GM10248 (cell line): ENCODE results near the gene MYADM.

ENCODE experiments used
- CTCF ChIA-PET: fragments of 300-600 bp; sonication (Branson Sonifier 250); formaldehyde crosslinking; extraction: SDS; loops from one replicate; lab custom pipeline; 2021; ENCODE audit warnings: antibody characterized with exemption; lab: Yijun Ruan, JAX
- POLR2A ChIA-PET: fragments of 350-650 bp; sonication (Branson Sonifier 250); formaldehyde crosslinking; extraction: SDS; loops from one replicate; lab custom pipeline; 2020; ENCODE audit warnings: antibody characterized with exemption; lab: Yijun Ruan, JAX
- DNase-seq: peaks from one replicate; pipeline ENCODE4 v3.0.0; 2012; ENCODE audit errors: extremely low spot score
- TF ChIP-seq, protein P1 (sequence below): IDR thresholded peaks from 2 replicates; pipeline ENCODE4 v1.5.1; 2012; ENCODE audit warnings: mild to moderate bottlenecking, low read depth; ENCODE audit errors: extremely low read depth, missing control alignments, control extremely low read depth

Gene MYADM

GRCh38 chr19:53879140-53880081 lies 11.7 kb downstream of the MYADM start:
- peak; percentile 86 for DNase-seq
- POLR2A ChIA-PET = no interaction called here
- TF ChIP-seq, protein P1, sequence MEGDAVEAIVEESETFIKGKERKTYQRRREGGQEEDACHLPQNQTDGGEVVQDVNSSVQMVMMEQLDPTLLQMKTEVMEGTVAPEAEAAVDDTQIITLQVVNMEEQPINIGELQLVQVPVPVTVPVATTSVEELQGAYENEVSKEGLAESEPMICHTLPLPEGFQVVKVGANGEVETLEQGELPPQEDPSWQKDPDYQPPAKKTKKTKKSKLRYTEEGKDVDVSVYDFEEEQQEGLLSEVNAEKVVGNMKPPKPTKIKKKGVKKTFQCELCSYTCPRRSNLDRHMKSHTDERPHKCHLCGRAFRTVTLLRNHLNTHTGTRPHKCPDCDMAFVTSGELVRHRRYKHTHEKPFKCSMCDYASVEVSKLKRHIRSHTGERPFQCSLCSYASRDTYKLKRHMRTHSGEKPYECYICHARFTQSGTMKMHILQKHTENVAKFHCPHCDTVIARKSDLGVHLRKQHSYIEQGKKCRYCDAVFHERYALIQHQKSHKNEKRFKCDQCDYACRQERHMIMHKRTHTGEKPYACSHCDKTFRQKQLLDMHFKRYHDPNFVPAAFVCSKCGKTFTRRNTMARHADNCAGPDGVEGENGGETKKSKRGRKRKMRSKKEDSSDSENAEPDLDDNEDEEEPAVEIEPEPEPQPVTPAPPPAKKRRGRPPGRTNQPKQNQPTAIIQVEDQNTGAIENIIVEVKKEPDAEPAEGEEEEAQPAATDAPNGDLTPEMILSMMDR = no peak
- CTCF ChIA-PET = interaction anchor here (1.6 kb wide), 1 partner anchor 26 kb away, joined by 4 read pairs; no protein-coding TSS in a partner anchor

- DNase-seq = no peak
- POLR2A ChIA-PET = no interaction called here
- TF ChIP-seq, protein P1 = no peak
- CTCF ChIA-PET = interaction anchor here (1.1 kb wide), 1 partner anchor 8 kb away, joined by 3 read pairs; no protein-coding TSS in a partner anchor
These were observed 13.2 kb downstream of the MYADM start for GRCh38 chr19:53880711-53881481.

DNA sequence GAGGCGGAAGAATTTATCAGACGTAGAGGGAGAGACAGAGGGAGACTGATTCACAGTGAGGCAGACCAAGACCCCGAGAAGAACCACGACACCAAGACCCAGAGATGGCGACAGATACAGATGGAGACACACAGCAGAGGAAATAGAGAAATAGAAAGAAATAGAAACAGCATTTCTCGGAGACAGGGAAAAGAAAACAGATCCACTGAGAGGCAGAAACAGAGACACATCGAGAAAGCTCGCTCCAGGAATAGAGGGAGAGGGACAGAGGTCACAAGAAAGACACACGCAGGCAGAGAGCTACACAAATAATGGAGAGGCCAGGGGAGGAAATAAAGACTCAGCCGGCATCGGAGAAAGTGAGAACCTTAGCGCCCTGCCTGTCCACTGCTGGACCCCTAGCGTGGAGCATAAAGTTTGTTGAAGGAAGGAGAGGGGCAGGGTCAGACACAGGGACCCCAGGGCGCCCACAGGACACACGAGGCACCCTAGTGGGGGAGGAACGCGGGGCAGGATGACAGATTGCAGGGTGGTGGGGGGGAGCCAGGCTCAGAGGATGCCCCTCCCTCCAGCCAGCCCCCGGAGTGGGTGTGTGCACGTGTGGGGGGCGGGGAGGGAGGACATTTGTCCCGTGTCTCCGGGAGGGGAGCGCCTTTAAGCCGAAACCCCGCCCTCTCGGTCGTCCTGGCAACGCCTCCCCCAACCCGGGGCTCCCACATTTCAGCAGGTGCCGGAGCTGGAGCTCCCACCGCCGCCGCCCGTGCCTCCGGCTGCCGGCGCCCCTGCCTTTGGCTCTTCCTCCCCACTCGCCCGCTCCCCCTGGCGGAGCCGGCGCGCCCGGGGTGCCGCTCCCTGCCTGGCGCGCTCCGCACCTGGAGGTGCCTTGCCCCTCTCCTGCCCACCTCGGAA lies 14.1 kb downstream of the MYADM start, which contains the start of gene PRKCG:
PRKCG (plus strand) TSS at position 716 of the 909 bp plus-strand sequence. CDS start 298 bp downstream, outside the sequence.
- TF ChIP-seq, protein P1 = peak; percentile 48
- DNase-seq = peak; percentile 54
- POLR2A ChIA-PET = interaction anchor here (0.6 kb wide), 1 partner anchor 9 kb away, joined by 3 read pairs; no protein-coding TSS in a partner anchor

GRCh38 chr19:53882391-53883050 lies 14.8 kb downstream of the MYADM start:
- no peak for DNase-seq
- POLR2A ChIA-PET = interaction anchor here (0.6 kb wide), 1 partner anchor 10 kb away, joined by 3 read pairs; no protein-coding TSS in a partner anchor
- CTCF ChIA-PET = interaction anchor here (0.8 to 1.2 kb wide), 3 partner anchors 9 to 12 kb away, joined by 3 to 6 read pairs (median 3); no protein-coding TSS in a partner anchor
- TF ChIP-seq, protein P1 = no peak

More for the DNA sequence above, 14.1 kb downstream of the MYADM start, which contains the start of gene PRKCG:
- CTCF ChIA-PET = interaction anchor here (0.8 to 1.2 kb wide), 3 partner anchors 9 to 11 kb away, joined by 3 to 6 read pairs (median 3); no protein-coding TSS in a partner anchor

DNA sequence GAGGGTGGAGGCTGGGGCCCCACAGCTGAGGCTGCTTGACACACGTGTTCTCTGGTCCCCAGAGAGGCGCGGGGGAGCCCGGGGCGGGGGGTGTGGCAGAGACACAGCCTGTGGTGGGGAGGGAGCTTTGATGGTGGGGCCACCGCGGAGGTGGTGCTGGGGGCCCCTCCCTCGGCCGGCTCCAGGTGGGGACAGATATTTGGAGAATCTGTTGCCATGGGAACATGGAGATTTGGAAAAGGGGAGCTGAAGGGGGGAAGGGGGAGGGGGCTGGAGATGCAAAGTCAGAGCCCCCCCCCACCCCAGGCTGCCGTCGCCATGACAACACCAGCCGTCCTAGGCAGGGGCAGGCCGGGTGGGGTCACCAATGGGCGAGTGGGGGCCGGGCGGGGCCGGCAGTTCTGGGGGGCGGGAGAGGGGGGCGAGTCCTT lies 15.6 kb downstream of the MYADM start:
- TF ChIP-seq, protein P1 = no peak
- POLR2A ChIA-PET = no interaction called here
- no peak for DNase-seq
- CTCF ChIA-PET = no interaction called here
